ENCODE data around the gene AIF1L.

AIF1L gene

GRCh38 chr9:131167936-131168335 is 71.6 kb downstream of the AIF1L start:
- DNase-seq (ENCODE audit: low read depth): no peak

GRCh38 chr9:131169563-131170240 is 73.4 kb downstream of the AIF1L start:
- DNase-seq (ENCODE audit: low read depth): no peak
